ENCODE data around the gene PNPT1. TPM values are rescaled to one million over a fixed set of nuclear protein-coding genes. Genes with fewer than 3 reads are reported as not detected.

PNPT1 gene
- total and polyA plus RNA-seq, 9 of the 15 experiments (the other 6 are each of a cell fraction or from before 2014, with no cell fraction given): 46.5 to 104 (median 62.7) TPM

DNA sequence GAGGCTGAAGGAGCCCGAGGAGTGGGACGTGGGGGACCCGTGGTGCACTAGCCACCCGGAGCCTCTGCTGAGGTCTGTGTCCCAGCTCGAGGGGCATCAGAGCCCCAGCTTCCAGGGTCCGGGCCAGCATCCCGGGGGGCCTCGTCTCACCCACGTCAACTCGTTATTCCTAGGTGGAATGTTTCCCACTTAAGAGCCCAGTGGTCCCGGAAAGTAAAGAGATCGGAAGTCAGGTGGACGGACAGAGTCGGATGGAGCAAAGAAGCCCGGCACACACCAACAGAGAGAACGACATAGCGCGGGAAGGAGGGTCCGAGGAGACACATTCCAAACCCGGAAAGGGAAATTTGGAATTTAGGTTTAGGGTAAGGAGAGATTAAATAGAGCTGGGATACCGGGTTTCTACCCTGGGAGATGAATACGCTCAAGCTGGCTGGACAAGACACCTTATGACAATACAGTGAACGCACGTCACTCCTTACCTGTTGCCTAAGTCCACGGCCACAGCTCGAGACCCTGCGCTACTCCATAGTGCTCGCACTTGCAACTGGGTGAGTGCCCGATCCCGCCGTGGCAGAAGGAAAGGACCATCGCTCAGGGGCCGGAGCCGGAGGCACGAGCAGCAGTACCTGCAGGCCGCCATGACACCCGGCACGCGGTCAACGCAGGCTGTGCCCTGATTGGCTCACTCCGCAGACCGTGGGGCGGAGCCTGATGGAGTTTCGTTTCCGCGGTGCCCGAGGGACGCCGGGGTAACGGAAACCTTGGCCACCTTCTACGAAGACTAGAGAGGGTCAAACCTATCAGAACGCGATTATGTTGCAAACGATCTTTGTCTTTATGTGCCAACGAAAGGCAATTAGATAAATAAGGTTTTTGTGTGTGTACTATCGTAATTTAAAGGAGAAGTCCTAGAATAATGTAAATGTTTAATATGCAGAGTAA lies at the start of gene PNPT1 (continued):
- TF ChIP-seq, protein P1, sequence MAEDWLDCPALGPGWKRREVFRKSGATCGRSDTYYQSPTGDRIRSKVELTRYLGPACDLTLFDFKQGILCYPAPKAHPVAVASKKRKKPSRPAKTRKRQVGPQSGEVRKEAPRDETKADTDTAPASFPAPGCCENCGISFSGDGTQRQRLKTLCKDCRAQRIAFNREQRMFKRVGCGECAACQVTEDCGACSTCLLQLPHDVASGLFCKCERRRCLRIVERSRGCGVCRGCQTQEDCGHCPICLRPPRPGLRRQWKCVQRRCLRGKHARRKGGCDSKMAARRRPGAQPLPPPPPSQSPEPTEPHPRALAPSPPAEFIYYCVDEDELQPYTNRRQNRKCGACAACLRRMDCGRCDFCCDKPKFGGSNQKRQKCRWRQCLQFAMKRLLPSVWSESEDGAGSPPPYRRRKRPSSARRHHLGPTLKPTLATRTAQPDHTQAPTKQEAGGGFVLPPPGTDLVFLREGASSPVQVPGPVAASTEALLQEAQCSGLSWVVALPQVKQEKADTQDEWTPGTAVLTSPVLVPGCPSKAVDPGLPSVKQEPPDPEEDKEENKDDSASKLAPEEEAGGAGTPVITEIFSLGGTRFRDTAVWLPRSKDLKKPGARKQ (CRISPR knock-in tag; IDR thresholded peaks at IDR 0.05): no peak
- TF ChIP-seq ZNF347 (CRISPR knock-in tag; IDR thresholded peaks at IDR 0.05; ENCODE audit: low read depth) (no peak), ZNF253 (CRISPR knock-in tag; conservative IDR thresholded peaks at IDR 0.05) (no peak), HNRNPH1 (optimal IDR thresholded peaks at IDR 0.05; ENCODE audit: low read depth, low read length) (no peak), ZSCAN29 (IDR thresholded peaks at IDR 0.05) (no peak), ID3 (CRISPR knock-in tag; IDR thresholded peaks at IDR 0.05) (no peak), ID3 (tag; IDR thresholded peaks at IDR 0.05) (no peak), CBFA2T3 (IDR thresholded peaks at IDR 0.05) (no peak), FUS (optimal IDR thresholded peaks at IDR 0.05; ENCODE audit: low read depth, low read length) (no peak), MXI1 (IDR thresholded peaks at IDR 0.05; ENCODE audit: low read depth, low read length) (peak; percentile 78), CREB3L1 (IDR thresholded peaks at IDR 0.05; ENCODE audit: borderline replicate concordance, low read depth) (peak; percentile 33; the same call in 1 of the 2 replicates), HOXB6 (CRISPR knock-in tag; IDR thresholded peaks at IDR 0.05; ENCODE audit: borderline replicate concordance) (no peak), ZNF518B (CRISPR knock-in tag; IDR thresholded peaks at IDR 0.05) (no peak), RB1 (IDR thresholded peaks at IDR 0.05; ENCODE audit: low read depth) (peak; percentile 23; the same call in 1 of the 2 replicates), ZKSCAN3 (CRISPR knock-in tag; IDR thresholded peaks at IDR 0.05) (no peak), PKNOX1 (IDR thresholded peaks at IDR 0.05) (no peak)
- TF ChIP-seq, protein P2, sequence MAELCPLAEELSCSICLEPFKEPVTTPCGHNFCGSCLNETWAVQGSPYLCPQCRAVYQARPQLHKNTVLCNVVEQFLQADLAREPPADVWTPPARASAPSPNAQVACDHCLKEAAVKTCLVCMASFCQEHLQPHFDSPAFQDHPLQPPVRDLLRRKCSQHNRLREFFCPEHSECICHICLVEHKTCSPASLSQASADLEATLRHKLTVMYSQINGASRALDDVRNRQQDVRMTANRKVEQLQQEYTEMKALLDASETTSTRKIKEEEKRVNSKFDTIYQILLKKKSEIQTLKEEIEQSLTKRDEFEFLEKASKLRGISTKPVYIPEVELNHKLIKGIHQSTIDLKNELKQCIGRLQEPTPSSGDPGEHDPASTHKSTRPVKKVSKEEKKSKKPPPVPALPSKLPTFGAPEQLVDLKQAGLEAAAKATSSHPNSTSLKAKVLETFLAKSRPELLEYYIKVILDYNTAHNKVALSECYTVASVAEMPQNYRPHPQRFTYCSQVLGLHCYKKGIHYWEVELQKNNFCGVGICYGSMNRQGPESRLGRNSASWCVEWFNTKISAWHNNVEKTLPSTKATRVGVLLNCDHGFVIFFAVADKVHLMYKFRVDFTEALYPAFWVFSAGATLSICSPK (IDR thresholded peaks at IDR 0.05; ENCODE audit: borderline replicate concordance): no peak

Measured in K562 (cell line).